Measurements from ENCODE around the gene STAMBP. TPM values are rescaled to one million over a fixed set of nuclear protein-coding genes. Genes with fewer than 3 reads are reported as not detected.

The STAMBP gene
- total and polyA plus RNA-seq, 9 of the 15 experiments (the other 6 are each of a cell fraction or from before 2014, with no cell fraction given) = 36.9 to 75.2 (median 48.8) TPM

GRCh38 chr2:73902284-73902683 lies 73.5 kb downstream of the STAMBP start:
- H3K36me3 ChIP-seq (ENCODE audit: control insufficient read depth, insufficient read depth, low read length) = no peaks in the 10 kb centered on the region
- CTCF ChIA-PET (ENCODE audit: low intra/inter-chr PET ratio) = no interaction called here
- POLR2A ChIA-PET = interaction anchor here (0.7 kb wide), 1 partner anchor 305 kb away, joined by 3 read pairs; no protein-coding TSS in a partner anchor
- H3K79me2 ChIP-seq (ENCODE audit: control insufficient read depth, insufficient read depth, low read length) = no peaks in the 10 kb centered on the region
- no peaks in the 10 kb centered on the region; a peak in 1 of 5 replicates for H3K27me3 ChIP-seq (ENCODE audit: control insufficient read depth in 2 of 2, insufficient read depth in 2 of 2, low read length in 2 of 2)
- no peak overlapping the region; the same call in 1 of the 2 replicates for H2AFZ ChIP-seq (ENCODE audit: low read depth, low read length)
- H3K9me1 ChIP-seq (ENCODE audit: control insufficient read depth, insufficient read depth, low read length) = no peaks in the 10 kb centered on the region
- intact Hi-C loops (cut with micrococcal nuclease) = no loop called here
- no peak overlapping the region for H3K9ac ChIP-seq (ENCODE audit: insufficient read depth in 1 of 2, low read depth in 2 of 2, low read length in 2 of 2)
- DNase-seq (ENCODE audit: extremely low read depth in 1 of 4, low spot score in 3 of 4) (no peak), ATAC-seq (no peak), FAIRE-seq (no peak)
- no peaks in the 10 kb centered on the region for H3K9me3 ChIP-seq (replicated peaks; ENCODE audit: control insufficient read depth, insufficient read depth, low read depth, low read length)
- no peaks in the 10 kb centered on the region for H3K4me1 ChIP-seq (replicated peaks in 1 of 2; ENCODE audit: control insufficient read depth in 2 of 2, insufficient read depth in 2 of 2, low read length in 2 of 2)
- TF ChIP-seq SMARCC2 (IDR thresholded peaks at IDR 0.05; ENCODE audit: low read depth) (no peak), JUN (IDR thresholded peaks at IDR 0.05; ENCODE audit: borderline replicate concordance, low read depth, low read length) (no peak), JUN (CRISPR knock-in tag; IDR thresholded peaks at IDR 0.05; ENCODE audit: borderline replicate concordance) (no peak), SMAD3 (CRISPR knock-in tag; conservative IDR thresholded peaks at IDR 0.05) (no peak), KHSRP (IDR thresholded peaks at IDR 0.05) (no peak), KLF1 (tag; IDR thresholded peaks at IDR 0.05) (no peak), FOXK1 (CRISPR knock-in tag; IDR thresholded peaks at IDR 0.05; ENCODE audit: borderline replicate concordance) (no peak), BRF2 (IDR thresholded peaks at IDR 0.05; ENCODE audit: borderline replicate concordance, insufficient read depth, insufficient read length) (no peak), L3MBTL2 (IDR thresholded peaks at IDR 0.05) (no peak), FOSL1 (tag; conservative IDR thresholded peaks at IDR 0.05) (no peak), KLF10 (CRISPR knock-in tag; IDR thresholded peaks at IDR 0.05) (no peak)
- no peak overlapping the region for H3K4me3 ChIP-seq
- in situ Hi-C loops (cut with MboI) = no loop called here
- WGBS (ENCODE audit: insufficient coverage, low coverage, missing lambda C conversion rate) = 2% methylated on average over 4 of the region's 4 CpGs
- no peaks in the 10 kb centered on the region for H4K20me1 ChIP-seq (replicated peaks; ENCODE audit: control insufficient read depth, insufficient read depth, low read length)
- no TSS peak for BruUV-seq (replicated peaks)
- H3K4me2 ChIP-seq (ENCODE audit: insufficient read depth, low read length) = no peak overlapping the region; the same call in 1 of the 2 replicates
- H3K27ac ChIP-seq (ENCODE audit: extremely low read depth, low read depth, low read length) = no peak overlapping the region
